ENCODE measurements around the gene CYTIP.
A peak's percentile ranks its signal among the peaks of the same experiment; 100 is the strongest.

Gene CYTIP

DNA sequence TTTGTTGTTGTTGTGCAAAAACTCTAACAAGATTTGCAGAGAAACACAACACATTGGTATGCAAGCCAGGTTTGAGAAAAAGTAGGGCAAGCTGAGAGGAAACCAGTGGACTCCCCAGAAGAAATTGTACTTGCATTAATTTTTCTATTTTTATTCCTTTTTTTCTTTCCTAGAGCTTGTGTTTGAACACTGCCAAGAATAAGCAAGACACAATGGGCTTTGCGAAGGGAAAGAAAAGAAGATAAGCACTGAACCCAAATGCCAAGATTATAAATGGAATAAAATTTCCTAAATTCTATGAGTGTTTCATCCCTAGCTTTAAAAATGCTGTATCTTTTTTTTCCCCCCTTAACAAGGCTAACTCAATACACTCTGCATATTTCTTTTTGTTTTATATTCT lies 17.0 kb upstream of the CYTIP start:
- DNase-seq, result no peak

DNA sequence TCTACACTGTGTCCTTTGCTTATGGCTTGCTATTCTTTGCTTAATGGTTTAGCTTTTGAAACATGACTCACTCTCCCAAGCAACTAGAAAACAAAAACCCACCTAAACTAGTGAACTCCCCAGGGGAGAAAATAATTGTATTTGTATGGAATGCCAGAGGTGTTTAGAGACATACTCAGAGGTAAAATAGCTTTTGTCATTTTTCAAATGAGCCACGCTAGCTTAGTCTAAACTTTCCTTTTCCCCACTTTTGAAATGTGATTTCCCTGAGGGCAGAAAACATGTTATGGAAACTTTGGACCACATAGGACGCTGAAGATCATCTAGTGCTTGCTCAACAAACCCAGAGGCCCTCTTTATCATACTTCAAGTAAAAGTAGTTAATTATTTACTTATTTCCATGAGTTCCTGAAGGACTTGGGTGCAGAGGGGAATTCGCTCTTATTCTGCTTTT lies 16.5 kb upstream of the CYTIP start:
- no peak for DNase-seq

DNA sequence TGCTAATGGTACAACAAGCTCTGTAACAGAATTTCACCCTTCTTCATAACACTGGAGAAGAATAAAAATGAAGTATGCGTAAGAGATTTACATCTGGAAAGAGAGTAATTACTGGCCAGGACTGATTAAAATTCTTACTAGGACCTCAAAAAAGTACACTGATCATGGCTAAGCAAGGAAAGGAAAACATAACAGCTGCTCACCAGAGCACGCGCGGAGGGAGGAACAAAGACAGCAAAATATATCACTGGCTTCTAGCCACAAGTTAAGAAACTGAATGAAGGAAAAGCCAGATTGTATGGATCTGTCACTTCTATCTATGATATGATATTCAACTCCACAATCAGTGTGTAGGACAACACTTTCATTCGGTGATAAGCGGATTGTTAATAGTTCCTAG lies 15.6 kb upstream of the CYTIP start:
- no peak for DNase-seq

DNA sequence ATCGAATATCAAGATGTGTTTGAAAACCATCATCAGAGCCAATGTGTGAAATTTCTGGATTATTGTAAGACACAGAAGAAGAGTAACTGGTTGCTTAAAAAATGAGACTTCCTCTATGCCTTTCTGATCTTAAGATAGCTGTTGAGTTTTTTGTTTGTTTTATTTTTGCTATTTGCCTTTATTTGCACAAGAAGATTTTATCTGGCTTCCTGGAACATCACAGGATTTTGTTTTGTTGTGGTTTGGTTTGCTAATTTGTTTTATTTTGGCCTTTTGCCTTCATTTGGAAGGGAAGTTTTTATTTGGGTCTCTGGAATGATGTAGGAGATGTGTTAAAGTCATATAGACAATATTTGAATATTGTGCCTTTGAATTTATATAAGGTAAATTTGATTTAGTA lies 3.9 kb upstream of the CYTIP start:
- DNase-seq, result no peak

DNA sequence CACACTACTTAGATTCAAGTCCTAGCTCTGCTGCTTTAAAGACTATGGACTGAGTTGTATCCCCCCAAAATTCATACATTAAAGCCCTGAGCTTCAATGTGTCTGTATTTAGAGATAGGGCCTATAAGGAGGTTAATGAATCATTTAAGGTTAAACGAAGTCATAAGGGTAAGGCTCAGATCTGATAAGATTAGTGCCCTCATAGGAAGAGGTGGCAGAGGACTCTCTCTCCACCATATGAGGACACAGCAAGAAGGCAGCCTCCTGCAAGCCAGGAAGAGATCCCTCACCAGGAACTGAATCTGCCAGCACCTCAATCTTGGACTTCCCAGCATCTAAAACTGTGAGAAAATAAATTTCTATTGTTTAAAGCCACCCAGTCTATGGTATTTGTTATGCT lies 3.1 kb upstream of the CYTIP start:
- no peak for DNase-seq

DNA sequence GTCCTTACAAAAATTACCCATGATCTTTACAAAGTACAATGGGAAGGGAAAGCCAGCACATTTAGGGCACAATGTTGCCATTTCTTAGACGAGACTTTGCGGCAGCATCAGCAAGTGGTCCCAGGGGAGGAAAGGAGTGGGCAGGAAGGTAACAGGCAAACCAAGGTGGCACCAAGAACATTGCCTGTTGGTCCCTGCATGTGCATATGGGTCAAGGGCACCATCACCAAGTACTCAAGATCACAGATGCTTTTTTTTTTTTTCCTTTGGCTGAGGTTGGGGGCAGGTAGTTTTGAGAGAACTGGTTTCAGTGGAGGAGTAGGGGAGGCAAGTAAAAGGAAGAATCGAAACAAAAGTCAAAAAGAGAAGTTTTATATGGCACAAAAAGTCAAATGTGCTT lies 752 bp upstream of the CYTIP start:
- no peak for DNase-seq

DNA sequence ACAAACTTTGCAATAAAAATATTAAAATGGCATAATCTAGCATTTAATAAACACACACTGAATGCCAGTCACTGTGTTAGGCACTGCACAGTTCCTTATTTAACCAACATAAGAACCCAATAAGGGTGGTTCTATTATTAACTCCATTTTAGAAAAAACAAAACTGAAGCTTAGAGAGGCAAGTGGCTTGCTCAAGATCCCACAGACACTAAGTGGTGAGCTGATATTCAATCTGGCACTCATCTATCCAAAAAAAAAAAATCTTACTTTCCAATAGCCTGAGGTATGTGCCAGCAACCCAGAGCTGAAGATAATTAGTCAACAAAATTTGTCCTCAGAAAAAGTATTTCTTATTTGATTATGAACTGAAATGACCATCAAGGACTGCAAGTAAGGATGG lies 799 bp downstream of the CYTIP start:
- peak; percentile 19 to 64 (median 48) for DNase-seq

DNA sequence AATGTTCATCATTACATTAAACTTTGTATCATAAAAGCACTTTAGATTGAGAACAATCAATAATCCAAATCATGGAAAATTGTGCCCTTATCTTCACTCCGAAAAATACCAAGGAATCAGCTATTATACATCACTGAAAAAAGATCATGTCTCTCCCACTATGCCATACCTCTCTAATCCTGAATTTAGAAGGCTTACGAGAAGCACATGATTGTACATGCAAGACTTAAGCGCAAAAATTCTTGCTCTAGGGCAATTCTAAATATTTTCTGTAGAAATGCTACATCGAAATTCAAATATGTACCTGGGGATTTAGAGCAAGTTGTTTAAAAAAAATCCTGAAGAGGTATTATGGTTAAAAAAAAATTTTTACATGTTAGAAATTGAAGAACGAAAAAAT lies 1.3 kb downstream of the CYTIP start:
- no peak for DNase-seq

DNA sequence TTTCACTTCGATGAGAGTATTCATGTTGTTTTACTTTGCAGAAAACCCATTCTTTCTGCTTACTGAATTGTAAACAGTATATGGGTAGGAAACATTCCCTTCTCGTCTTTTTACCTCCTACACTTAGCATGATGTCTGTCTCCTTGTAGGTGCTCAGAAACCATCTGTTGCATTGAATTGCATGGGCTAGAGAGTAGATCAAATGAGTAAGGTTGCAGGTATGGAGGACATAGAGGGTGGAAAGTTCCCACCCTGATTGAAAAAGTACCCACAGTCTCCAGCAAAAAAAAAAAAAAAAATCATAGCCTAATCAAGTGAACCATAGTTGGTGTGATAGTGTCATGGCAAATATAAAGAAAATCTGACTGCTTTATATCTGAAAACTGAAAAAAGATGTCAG lies 1.7 kb downstream of the CYTIP start:
- DNase-seq, result no peak

DNA sequence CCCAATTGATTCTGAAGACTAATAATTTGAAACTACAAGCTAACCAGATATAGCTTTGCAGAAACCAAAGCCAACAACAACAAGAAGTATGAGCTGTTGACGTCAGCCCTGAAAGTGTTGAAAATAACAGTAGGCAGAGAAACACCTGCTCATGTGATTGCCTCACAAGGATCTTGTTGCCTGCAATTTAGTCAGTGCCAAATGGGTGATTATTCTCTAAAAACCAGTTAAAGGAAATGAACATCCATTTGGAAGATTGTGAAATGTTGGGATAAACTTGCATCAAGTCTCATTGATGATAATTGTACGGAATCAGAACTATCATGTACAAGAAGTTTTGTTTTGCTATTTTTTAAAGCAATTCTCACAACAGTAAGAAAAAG lies 2.8 kb downstream of the CYTIP start:
- DNase-seq, result peak in 1 of 3 donors; percentile 46

DNA sequence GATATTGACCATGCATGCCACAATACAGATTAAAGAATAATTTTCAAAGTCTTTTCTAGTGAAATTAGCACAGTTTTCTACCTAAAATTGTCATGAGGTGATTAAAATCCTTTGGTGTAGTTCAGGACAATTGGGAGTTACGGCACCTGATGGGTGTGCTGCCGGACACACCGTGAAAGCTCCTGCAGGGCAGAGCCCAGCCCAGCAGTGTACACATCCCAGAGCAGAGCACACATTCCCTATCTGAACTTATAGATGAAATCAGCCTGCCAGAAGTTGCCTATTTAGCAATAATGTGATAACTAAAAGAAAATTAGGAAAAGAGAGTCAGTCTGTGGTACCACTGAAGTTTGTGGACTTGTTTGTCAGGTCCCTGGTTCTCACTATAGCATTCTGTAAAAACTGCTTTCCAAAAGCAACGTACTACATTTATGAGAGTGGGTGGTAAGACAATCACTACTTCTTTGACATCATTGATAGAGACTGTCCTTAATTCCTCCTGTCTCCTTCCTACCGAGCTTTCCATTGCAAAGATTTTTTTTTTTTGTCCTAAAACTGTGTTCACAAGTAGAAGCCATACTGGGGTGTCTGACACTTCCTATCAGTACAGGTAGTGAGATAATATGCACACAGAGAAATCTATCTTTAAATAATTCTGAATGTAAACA lies 3.4 kb downstream of the CYTIP start:
- DNase-seq, result no peak

DNA sequence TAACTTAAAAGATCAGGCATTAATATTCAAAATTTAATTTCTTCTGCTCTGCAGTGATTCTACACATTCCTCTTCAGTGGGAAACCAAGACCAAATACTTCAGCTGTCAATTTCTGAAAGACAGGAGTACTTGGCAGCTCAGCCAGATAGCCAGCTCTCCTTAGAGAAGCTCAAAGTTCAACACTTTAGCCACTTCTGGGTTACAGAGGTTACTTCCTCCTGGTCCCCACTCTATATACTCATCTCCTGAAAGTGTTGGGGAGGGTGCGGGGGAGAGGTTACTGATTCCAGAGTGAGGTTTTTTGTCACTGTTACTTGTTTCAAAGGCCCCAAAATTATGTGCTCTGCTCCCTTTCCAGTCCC lies 4.1 kb downstream of the CYTIP start:
- peak; percentile 60 to 65 (median 60) for DNase-seq

DNA sequence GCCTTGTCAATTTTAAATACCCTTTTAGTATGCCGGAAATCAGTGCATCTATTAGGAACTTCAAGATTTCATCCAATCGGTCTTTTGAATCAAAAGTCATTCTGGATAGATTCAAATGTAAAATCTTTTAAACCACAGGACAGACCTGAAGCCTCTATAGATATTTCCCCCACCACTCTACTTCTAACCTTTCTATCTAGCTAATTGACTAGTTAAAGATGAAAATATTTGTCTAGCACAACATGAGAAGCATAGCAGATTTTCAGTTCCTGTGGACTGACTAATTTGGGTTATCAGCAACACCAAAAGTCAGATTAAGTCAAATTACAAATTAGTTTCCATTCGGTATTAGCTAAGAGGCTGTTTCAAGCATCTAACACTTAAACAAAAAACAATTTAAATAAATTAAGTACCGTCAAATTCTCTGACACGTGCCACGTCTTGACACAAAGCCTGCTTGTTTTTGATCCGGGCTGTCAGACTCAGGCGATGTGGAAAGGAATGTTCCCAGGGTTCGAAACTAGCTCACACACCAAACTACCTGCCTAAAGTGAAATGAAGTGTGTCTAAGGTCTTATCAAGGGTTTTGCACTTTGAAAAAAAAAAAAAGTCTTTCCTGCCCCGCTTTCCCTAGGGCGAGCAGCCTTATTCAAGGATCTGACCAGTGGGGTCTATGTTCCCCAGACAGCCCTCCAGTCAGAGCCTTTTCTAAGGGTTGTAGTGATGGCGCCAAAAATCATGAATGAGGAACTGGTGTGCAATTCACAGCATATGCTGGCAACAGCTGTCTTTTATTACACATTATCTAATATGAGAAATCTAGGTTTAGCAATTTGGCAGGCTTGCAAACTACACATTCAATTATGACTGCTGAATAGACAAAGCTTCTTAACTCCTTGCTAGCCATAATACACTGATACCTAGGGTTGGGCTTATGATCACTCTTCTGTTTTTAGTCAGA lies 4.7 kb downstream of the CYTIP start:
- DNase-seq, result peak in 2 of 3 donors; percentile 39 to 52

DNA sequence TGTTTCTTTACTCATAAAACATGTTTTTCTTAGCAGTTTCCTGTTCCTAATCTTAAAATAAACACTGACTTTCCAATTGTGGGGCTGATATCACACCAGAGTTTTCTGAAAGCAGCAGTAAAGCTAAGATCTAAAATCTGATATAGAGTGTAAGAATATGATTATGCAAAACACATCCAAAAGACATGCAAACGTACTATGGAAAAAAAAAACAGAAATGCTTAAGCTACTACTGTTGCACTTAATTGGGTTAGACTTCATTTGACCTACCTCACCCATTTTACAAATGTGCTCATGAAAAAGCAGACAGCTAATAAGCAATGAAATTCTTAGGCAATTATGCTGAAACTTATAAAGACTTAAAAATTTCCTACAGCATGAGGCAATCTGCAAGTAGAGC lies 10.5 kb downstream of the CYTIP start:
- DNase-seq, result no peak

DNA sequence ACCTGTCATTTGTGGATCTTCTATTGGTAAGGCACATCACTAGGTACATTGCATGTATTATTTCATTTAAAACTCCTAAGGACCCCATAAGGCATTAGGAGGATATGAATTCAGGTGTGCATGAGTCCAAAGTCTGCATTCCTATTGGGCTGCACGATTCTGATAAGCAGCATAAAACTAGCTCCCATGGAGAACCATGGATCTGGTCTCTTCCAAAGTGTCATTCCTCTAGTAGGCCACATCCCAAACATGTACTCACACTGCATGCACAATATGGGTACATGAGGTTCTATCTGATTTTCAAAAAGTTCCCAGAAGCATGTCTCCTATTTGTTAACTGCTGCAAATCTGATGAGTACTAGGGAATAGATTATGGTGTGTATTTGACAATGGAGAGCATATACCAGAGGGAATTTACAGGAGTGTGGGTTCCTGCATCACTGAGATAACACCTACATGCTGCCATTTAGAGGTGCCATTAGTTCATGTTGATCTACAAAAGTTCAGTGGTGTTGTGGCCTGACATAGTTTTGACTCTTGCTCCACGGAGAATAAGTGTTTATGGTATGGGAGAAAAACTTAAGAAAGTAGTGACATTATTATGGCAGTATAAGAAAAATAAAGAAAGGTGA lies 11.3 kb downstream of the CYTIP start:
- DNase-seq, result no peak

DNA sequence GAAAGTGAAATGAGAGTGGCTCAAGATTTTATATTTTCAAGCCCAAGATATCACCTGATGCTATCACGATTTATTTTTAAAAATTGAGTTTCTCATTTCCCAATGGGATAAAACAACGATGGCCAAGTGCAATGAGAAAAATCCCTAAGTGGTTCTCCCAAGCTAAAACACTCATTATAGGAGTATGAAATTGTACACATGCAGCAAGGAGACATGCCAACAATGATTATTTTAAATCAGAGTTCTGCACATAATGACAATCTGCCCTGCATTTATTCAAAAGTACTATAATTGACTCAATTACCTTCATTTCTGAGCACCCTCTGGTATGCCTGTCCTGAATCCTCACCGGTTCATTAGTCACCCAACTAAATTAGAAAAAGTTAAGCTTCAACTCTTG lies 12.7 kb downstream of the CYTIP start:
- no peak for DNase-seq

DNA sequence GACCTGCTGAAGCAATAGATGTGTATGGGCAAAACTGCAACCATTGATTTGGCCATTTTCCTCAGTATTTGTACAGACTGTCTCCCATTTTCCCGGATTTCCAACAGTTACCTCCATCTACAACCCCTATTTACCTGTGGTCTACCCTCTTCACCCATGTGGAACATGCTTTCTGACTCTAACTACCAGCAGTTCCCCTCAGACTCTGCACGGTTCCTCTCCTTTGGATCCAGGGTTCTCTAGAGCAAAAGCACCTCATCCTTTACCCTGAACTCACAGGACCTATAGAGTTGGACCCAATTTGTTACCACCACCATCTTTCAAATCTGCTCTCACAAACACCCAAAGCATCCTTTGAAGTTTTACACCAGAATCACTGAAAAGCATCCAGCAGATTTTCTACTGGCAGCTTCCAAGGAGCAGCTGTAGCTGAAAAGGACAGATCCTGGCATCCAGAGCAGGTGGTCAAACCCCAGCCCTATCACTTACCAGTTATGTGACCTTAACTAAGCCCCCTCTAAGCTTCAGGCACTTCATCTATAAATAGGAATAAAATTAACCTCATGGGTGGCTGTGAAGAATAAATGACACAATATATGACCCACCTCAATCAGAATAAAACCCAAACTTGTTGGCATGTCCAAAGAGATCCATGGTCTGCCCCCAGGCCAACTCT lies 15.3 kb downstream of the CYTIP start:
- no peak for DNase-seq

DNA sequence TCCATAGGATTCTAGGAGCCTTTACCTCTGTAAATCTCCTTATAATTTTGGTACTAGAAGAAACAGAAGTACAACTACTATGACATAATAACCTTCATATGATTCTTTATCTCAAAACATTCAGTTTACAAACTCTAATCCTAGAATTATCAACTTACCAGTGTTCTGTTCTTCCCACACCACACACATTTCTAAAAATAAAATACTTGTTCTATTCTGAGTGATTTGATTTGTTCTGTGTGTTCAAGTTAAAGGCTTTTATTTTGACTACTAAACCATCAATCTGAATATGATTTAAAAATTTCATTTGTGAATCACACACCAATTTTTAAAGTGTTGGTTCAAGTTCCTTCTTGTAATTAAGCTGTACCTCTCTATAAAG lies 16.0 kb downstream of the CYTIP start:
- DNase-seq, result no peak

DNA sequence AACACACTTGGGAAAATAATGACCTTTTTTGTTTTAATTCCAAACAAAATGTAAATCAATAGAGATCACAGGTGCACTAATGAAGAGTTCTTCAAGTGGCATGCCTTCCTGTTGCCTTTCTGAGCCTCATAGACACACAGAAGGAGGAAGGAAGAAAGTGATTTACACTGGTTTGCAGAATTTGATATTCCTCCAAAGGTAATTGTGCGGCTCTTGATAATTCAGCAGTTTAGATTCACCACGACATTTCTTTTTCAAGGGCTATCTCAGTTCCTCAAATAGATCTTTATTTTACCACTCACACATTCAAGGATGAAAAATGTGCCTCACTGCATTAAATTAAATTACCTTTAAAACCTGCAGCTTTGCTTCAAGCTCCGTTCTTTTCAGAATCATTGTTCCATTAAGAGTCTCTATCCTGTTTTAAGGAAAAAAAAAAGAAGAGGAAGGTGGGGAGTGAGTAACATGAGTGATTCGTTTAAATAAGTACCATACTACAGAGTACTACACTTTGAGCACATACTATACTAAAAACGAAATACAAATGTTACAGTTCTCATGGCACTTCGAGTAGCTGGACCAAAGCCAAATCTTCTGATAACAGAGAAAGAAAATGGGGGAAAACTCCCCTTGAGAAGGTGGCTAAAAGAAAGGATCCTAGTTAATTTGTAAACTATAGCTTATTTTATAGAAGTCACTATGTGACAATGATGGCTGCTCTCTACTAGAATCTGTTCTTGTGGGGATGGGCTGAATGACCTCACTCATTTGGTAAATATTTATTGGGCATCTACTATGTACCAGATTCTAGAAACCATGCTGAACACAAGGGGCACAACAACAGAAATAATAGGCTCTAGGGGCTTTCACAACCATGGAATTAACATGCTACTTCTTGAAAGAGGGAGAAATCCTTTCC lies 16.6 kb downstream of the CYTIP start:
- no peak for DNase-seq

DNA sequence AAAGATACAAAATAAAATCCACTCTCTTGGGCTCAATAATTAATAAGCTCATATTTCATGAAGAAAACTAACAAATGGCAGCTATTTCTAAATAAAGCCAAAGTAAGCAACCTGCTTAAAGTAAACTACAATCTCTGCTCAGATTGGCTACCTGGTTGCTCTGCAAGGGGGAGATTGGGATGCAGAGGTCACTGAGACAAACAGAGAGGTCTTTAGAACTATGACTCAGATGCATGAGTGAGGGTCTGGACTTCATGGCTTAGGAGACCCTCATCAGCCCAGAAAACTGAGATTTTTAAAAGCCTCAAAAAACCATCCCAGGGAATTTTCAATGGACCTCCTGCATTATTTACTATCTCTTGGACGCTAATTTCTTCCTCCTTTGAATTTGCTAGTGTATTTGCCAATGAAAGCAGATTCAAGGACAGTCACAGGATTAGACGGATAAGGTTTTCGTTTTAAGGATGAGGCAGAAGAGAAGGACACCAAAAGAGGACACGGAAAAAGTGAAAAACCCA lies 17.4 kb downstream of the CYTIP start:
- no peak for DNase-seq

DNA sequence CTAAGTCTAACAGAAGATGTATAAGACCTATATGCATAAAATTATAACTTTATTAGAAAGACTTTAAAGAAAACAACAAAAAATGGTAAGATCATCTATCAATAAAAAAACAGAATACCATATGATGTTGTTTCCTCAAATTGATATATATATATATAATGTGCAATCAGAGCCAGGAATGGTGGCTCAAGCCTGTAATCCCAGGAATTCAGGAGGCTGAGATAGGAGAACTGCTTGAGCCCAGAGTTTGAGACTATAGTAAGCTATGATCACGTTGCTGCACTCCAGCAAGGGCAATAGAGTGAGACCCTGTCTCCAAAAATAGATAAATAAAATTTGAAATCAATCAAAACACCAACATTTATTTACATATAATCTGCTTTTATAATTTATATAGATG lies 19.5 kb downstream of the CYTIP start:
- no peak for DNase-seq

DNA sequence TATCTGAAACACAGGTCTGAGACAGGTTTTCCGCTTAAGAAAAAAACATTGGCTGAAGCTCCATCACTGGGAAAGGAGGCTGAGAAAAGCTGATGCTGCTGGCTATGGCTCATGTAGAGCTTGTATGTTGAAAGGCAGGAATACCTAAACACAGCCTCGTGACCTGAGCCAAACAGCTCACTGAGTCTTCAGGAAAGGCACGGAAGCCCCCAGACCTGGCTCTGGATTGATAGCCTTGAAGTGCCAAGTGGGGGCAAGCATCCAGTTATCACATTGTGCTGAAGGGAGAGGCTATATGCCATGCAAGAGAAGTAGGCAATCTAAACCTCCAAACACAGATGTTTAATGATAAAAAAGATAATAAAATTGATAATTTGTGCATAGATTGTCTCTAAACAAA lies 21.9 kb downstream of the CYTIP start:
- DNase-seq, result no peak
